ENCODE data around the gene RPAP2. TPM values are rescaled to one million over a fixed set of nuclear protein-coding genes. Genes with fewer than 3 reads are reported as not detected.

RPAP2 gene
- total RNA-seq, 1 experiment from 2014 or later: 19.8 TPM

DNA sequence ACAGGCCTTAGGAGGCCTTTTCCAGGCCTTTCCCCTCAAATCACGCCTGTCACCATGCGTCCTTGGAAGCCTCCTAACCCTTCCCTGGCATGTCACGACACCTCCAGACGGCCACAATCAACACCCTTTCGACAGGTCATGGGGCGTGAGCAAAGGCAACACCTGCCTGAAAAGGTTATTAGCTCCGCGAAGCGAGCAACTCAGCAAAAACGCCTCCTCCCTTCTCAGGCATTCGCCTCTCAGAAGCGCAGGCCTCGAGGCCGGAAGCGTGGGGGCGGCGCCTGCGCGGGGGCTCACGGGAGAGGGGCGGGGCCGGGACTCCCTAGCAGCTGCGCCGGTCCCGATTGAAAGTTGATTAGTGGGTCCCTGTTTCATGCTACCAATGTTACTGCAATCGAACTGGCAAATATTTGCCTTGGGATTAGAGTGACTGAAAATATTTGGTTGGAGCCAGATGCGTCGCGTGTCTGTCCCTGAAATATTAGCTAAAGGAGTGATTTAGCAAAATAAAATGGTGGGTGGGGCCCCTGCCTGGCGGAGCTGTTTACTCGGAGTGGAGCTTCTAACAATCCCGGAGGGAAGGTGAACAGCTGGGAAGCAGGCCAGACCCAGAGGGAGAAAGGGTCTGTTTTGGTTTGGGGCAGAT, 143.0 kb downstream of the RPAP2 start (continued):
- TF ChIP-seq, protein P1, sequence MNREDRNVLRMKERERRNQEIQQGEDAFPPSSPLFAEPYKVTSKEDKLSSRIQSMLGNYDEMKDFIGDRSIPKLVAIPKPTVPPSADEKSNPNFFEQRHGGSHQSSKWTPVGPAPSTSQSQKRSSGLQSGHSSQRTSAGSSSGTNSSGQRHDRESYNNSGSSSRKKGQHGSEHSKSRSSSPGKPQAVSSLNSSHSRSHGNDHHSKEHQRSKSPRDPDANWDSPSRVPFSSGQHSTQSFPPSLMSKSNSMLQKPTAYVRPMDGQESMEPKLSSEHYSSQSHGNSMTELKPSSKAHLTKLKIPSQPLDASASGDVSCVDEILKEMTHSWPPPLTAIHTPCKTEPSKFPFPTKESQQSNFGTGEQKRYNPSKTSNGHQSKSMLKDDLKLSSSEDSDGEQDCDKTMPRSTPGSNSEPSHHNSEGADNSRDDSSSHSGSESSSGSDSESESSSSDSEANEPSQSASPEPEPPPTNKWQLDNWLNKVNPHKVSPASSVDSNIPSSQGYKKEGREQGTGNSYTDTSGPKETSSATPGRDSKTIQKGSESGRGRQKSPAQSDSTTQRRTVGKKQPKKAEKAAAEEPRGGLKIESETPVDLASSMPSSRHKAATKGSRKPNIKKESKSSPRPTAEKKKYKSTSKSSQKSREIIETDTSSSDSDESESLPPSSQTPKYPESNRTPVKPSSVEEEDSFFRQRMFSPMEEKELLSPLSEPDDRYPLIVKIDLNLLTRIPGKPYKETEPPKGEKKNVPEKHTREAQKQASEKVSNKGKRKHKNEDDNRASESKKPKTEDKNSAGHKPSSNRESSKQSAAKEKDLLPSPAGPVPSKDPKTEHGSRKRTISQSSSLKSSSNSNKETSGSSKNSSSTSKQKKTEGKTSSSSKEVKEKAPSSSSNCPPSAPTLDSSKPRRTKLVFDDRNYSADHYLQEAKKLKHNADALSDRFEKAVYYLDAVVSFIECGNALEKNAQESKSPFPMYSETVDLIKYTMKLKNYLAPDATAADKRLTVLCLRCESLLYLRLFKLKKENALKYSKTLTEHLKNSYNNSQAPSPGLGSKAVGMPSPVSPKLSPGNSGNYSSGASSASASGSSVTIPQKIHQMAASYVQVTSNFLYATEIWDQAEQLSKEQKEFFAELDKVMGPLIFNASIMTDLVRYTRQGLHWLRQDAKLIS (CRISPR knock-in tag; IDR thresholded peaks at IDR 0.05; ENCODE audit: borderline replicate concordance): no peak
- TF ChIP-seq, protein P2, sequence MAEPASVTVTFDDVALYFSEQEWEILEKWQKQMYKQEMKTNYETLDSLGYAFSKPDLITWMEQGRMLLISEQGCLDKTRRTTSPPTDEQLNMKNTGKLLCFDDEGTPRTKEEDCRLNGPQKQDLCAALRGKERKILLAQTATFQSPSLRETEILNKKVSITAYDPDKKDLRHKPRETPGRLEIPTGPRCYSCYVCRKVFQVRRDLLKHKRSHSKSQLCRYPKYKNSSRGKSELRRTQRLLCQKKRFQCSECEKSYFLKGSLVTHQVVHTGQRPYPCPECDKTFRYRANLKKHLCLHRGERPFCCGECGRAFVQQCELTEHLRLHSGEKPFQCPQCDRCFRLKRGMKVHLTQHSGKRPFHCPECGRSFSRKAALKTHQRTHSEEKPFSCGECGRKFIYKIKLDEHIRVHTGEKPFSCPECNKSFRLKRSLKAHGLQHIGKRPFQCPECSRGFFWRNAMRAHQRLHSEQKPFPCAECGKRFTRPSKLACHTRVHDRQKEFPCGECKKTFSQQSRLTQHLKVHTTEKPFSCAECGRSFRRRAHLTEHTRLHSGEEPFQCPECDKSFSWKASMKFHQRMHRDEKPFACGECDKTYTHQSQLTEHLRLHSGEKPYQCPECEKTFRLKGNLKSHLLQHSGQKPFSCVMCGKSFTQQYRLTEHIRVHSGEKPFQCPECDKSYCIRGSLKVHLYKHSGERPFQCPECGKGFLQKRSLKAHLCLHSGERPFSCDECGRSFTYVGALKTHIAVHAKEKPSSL (CRISPR knock-in tag; conservative IDR thresholded peaks at IDR 0.05): no peak
- TF ChIP-seq, protein P3, sequence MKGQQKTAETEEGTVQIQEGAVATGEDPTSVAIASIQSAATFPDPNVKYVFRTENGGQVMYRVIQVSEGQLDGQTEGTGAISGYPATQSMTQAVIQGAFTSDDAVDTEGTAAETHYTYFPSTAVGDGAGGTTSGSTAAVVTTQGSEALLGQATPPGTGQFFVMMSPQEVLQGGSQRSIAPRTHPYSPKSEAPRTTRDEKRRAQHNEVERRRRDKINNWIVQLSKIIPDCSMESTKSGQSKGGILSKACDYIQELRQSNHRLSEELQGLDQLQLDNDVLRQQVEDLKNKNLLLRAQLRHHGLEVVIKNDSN (CRISPR knock-in tag; IDR thresholded peaks at IDR 0.05): no peak
- TF ChIP-seq CBFB (CRISPR knock-in tag; IDR thresholded peaks at IDR 0.05; ENCODE audit: low read depth) (no peak), JAZF1 (CRISPR knock-in tag; IDR thresholded peaks at IDR 0.05) (no peak), PRRX2 (CRISPR knock-in tag; IDR thresholded peaks at IDR 0.05) (no peak)
- TF ChIP-seq, protein P4, sequence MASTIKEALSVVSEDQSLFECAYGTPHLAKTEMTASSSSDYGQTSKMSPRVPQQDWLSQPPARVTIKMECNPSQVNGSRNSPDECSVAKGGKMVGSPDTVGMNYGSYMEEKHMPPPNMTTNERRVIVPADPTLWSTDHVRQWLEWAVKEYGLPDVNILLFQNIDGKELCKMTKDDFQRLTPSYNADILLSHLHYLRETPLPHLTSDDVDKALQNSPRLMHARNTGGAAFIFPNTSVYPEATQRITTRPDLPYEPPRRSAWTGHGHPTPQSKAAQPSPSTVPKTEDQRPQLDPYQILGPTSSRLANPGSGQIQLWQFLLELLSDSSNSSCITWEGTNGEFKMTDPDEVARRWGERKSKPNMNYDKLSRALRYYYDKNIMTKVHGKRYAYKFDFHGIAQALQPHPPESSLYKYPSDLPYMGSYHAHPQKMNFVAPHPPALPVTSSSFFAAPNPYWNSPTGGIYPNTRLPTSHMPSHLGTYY (CRISPR knock-in tag; IDR thresholded peaks at IDR 0.05): no peak

DNA sequence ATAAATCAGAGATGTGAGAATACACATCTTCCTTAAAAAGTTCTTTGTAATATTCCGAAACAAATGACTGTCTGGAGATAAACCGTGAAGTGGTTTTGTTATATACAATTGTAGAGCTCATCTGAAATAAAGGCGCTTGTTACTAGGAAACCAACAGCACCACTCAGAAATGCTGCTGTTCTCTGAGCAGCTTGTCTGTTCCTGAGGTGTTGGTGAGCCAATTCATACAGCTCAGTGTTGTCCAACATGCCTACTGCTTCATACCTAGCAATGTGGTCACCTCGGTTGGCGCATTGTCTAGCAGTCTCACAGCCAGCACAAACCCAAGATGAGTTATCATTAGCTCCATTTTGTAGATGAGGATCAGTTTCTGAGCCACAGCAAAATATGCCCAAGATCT, 143.5 kb downstream of the RPAP2 start:
- H3K36me3 Mint-ChIP-seq: no peaks in the 10 kb centered on the region
- ATAC-seq: no peak
- POLR2A ChIA-PET: no interaction called here
- CTCF ChIA-PET: interaction anchor here (0.6 to 1.5 kb wide), 2 partner anchors 37 to 40 kb away, joined by 3 to 4 read pairs; no protein-coding TSS in a partner anchor
- no peak overlapping the region; the same call in 1 of the 2 replicates for H3K27ac Mint-ChIP-seq
- no peaks in the 10 kb centered on the region; the same call in none of the 2 replicates for H3K27me3 Mint-ChIP-seq (ENCODE audit: low read depth)
- peaks cover 19% of the 10 kb centered on the region for H3K4me1 Mint-ChIP-seq
- no peaks in the 10 kb centered on the region for H3K9me3 Mint-ChIP-seq
- no peak for DNase-seq (ENCODE audit: low spot score)
- H3K4me3 Mint-ChIP-seq: peak overlapping the region; percentile 54; the same call in 1 of the 2 replicates
- TF ChIP-seq NFYB (CRISPR knock-in tag; conservative IDR thresholded peaks at IDR 0.05; ENCODE audit: low read depth): no peak
- no peak for TF ChIP-seq HMGA2 (CRISPR knock-in tag; IDR thresholded peaks at IDR 0.05)
- no peak for TF ChIP-seq RELA (CRISPR knock-in tag; IDR thresholded peaks at IDR 0.05; ENCODE audit: borderline replicate concordance)
- TF ChIP-seq, protein P5, sequence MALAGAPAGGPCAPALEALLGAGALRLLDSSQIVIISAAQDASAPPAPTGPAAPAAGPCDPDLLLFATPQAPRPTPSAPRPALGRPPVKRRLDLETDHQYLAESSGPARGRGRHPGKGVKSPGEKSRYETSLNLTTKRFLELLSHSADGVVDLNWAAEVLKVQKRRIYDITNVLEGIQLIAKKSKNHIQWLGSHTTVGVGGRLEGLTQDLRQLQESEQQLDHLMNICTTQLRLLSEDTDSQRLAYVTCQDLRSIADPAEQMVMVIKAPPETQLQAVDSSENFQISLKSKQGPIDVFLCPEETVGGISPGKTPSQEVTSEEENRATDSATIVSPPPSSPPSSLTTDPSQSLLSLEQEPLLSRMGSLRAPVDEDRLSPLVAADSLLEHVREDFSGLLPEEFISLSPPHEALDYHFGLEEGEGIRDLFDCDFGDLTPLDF (CRISPR knock-in tag; IDR thresholded peaks at IDR 0.05): no peak
- TF ChIP-seq ESRRA (CRISPR knock-in tag; IDR thresholded peaks at IDR 0.05; ENCODE audit: borderline replicate concordance): no peak
- TF ChIP-seq FOXK1 (CRISPR knock-in tag; IDR thresholded peaks at IDR 0.05): no peak
- TF ChIP-seq NR1H2 (CRISPR knock-in tag; IDR thresholded peaks at IDR 0.05): no peak
- no peak for TF ChIP-seq ZNF423 (CRISPR knock-in tag; IDR thresholded peaks at IDR 0.05)
- TF ChIP-seq RORB (CRISPR knock-in tag; IDR thresholded peaks at IDR 0.05): no peak
- TF ChIP-seq, protein P6, sequence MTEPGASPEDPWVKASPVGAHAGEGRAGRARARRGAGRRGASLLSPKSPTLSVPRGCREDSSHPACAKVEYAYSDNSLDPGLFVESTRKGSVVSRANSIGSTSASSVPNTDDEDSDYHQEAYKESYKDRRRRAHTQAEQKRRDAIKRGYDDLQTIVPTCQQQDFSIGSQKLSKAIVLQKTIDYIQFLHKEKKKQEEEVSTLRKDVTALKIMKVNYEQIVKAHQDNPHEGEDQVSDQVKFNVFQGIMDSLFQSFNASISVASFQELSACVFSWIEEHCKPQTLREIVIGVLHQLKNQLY (CRISPR knock-in tag; IDR thresholded peaks at IDR 0.05): no peak
- no peak for TF ChIP-seq ZNF138 (CRISPR knock-in tag; conservative IDR thresholded peaks at IDR 0.05)
- TF ChIP-seq, protein P7, sequence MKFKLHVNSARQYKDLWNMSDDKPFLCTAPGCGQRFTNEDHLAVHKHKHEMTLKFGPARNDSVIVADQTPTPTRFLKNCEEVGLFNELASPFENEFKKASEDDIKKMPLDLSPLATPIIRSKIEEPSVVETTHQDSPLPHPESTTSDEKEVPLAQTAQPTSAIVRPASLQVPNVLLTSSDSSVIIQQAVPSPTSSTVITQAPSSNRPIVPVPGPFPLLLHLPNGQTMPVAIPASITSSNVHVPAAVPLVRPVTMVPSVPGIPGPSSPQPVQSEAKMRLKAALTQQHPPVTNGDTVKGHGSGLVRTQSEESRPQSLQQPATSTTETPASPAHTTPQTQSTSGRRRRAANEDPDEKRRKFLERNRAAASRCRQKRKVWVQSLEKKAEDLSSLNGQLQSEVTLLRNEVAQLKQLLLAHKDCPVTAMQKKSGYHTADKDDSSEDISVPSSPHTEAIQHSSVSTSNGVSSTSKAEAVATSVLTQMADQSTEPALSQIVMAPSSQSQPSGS (CRISPR knock-in tag; IDR thresholded peaks at IDR 0.05; ENCODE audit: borderline replicate concordance, low read depth): no peak
- TF ChIP-seq, protein P8, sequence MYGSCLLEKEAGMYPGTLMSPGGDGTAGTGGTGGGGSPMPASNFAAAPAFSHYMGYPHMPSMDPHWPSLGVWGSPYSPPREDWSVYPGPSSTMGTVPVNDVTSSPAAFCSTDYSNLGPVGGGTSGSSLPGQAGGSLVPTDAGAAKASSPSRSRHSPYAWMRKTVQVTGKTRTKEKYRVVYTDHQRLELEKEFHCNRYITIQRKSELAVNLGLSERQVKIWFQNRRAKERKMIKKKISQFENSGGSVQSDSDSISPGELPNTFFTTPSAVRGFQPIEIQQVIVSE (CRISPR knock-in tag; IDR thresholded peaks at IDR 0.05; ENCODE audit: borderline replicate concordance): no peak
- no peak for TF ChIP-seq ELF4 (CRISPR knock-in tag; IDR thresholded peaks at IDR 0.05; ENCODE audit: low read depth)
- no peak for TF ChIP-seq ZNF396 (CRISPR knock-in tag; IDR thresholded peaks at IDR 0.05; ENCODE audit: borderline replicate concordance)
- TF ChIP-seq ZNF416 (CRISPR knock-in tag; IDR thresholded peaks at IDR 0.05): no peak
- no peak for TF ChIP-seq SOX15 (CRISPR knock-in tag; IDR thresholded peaks at IDR 0.05)

All from WTC11 (cell line).